HL-60/S4 treated with retinoic acid at 250 ng/mL for 4 days and 3 days (cell line): ENCODE results near the gene ABCB6.

ENCODE experiments used
- in situ Hi-C: fragments of 300-500 bp; cut with MboI; formaldehyde crosslinking; loops from 2 replicates; pipeline ENCODE4 v1.7.0; 2022; ENCODE audit warnings: low sequenced_read_pairs

ABCB6 gene

GRCh38 chr2:219186754-219187456 lies 31.9 kb downstream of the ABCB6 start:
- in situ Hi-C loops = no loop called here

GRCh38 chr2:219184121-219184520 lies 34.6 kb downstream of the ABCB6 start:
- in situ Hi-C loops = no loop called here

- in situ Hi-C loops = no loop called here
Measured at GRCh38 chr2:219183151-219183772, 35.5 kb downstream of the ABCB6 start.

GRCh38 chr2:219182331-219183150 lies 36.2 kb downstream of the ABCB6 start:
- in situ Hi-C loops = no loop called here

GRCh38 chr2:219181531-219181930 lies 37.2 kb downstream of the ABCB6 start:
- in situ Hi-C loops = no loop called here

GRCh38 chr2:219180961-219181360 lies 37.8 kb downstream of the ABCB6 start:
- in situ Hi-C loops = no loop called here

GRCh38 chr2:219179601-219180465 lies 38.9 kb downstream of the ABCB6 start:
- in situ Hi-C loops = no loop called here

GRCh38 chr2:219178377-219179175 lies 40.2 kb downstream of the ABCB6 start:
- in situ Hi-C loops = no loop called here

- in situ Hi-C loops = no loop called here
Measured at GRCh38 chr2:219177552-219178376, 41.0 kb downstream of the ABCB6 start, which contains the start of gene RETREG2. TSS of gene RETREG2 (plus strand) at chr2:219178275. CDS start at chr2:219178353, 78 bp downstream.

- in situ Hi-C loops = no loop called here
Measured at GRCh38 chr2:219176818-219177551, 41.8 kb downstream of the ABCB6 start, which contains the start of gene CNPPD1. TSS of gene CNPPD1 (minus strand) at chr2:219176925. CDS start at chr2:219176828, 97 bp downstream.

- in situ Hi-C loops = no loop called here
Measured at GRCh38 chr2:219175928-219176817, 42.6 kb downstream of the ABCB6 start.

- in situ Hi-C loops = no loop called here
Measured at GRCh38 chr2:219175486-219175885, 43.3 kb downstream of the ABCB6 start.

- in situ Hi-C loops = no loop called here
Measured at GRCh38 chr2:219174801-219175200, 44.0 kb downstream of the ABCB6 start.

- in situ Hi-C loops = no loop called here
Measured at GRCh38 chr2:219174146-219174545, 44.6 kb downstream of the ABCB6 start.

GRCh38 chr2:219173176-219173575 lies 45.6 kb downstream of the ABCB6 start:
- in situ Hi-C loops = no loop called here

- in situ Hi-C loops = no loop called here
Measured at GRCh38 chr2:219172231-219173154, 46.3 kb downstream of the ABCB6 start.
